ENCODE data around the gene C19orf25. TPM values are rescaled to one million over a fixed set of nuclear protein-coding genes. Genes with fewer than 3 reads are reported as not detected.

Gene C19orf25
- total and polyA plus RNA-seq, 2 of the 13 experiments (the other 11 are each of a cell fraction or from before 2014, with no cell fraction given) = 14.2 to 32.4 TPM

GRCh38 chr19:1424192-1424955, 54.6 kb downstream of the C19orf25 start (continued):
- peak; percentile 46 for TF ChIP-seq CTCF (CRISPR knock-in tag; IDR thresholded peaks at IDR 0.05)
- TF ChIP-seq AKAP8 (CRISPR knock-in tag; IDR thresholded peaks at IDR 0.05) = peak; percentile 97
- no peak for TF ChIP-seq TBP (CRISPR knock-in tag; IDR thresholded peaks at IDR 0.05)
- no peak for TF ChIP-seq SNAPC5 (CRISPR knock-in tag; IDR thresholded peaks at IDR 0.05; ENCODE audit: borderline replicate concordance)
- peak; percentile 89 for TF ChIP-seq GABPB1 (CRISPR knock-in tag; IDR thresholded peaks at IDR 0.05)
- TF ChIP-seq ZNF790 (CRISPR knock-in tag; IDR thresholded peaks at IDR 0.05; ENCODE audit: borderline replicate concordance) = no peak
- peak; percentile 89 for TF ChIP-seq ZNF580 (CRISPR knock-in tag; IDR thresholded peaks at IDR 0.05; ENCODE audit: borderline replicate concordance, low read depth)
- TF ChIP-seq ZBTB49 (CRISPR knock-in tag; IDR thresholded peaks at IDR 0.05; ENCODE audit: borderline replicate concordance) = no peak
- peak; percentile 31; the same call in 1 of the 2 replicates for TF ChIP-seq ELF1 (CRISPR knock-in tag; IDR thresholded peaks at IDR 0.05)
- TF ChIP-seq CSRNP2 (CRISPR knock-in tag; conservative IDR thresholded peaks at IDR 0.05; ENCODE audit: low read depth) = no peak
- TF ChIP-seq AHDC1 (CRISPR knock-in tag; IDR thresholded peaks at IDR 0.05; ENCODE audit: borderline replicate concordance) = peak; percentile 67
- 0 out of 2 replicates have a peak, but pooled peaks have one; percentile 38 for TF ChIP-seq ZNF615 (CRISPR knock-in tag; IDR thresholded peaks at IDR 0.05; ENCODE audit: borderline replicate concordance)
- peak; percentile 17; the same call in 1 of the 2 replicates for TF ChIP-seq ZNF639 (CRISPR knock-in tag; conservative IDR thresholded peaks at IDR 0.05)
- no peak; the same call in 1 of the 2 replicates for TF ChIP-seq WIZ (CRISPR knock-in tag; IDR thresholded peaks at IDR 0.05)
